Measurements from ENCODE around the gene NRL. TPM values are rescaled to one million over a fixed set of nuclear protein-coding genes. Genes with fewer than 3 reads are reported as not detected.
A peak's percentile ranks its signal among the peaks of the same experiment; 100 is the strongest.

NRL gene
- total RNA-seq, 1 donor from 2014 or later: 1.8 TPM

DNA sequence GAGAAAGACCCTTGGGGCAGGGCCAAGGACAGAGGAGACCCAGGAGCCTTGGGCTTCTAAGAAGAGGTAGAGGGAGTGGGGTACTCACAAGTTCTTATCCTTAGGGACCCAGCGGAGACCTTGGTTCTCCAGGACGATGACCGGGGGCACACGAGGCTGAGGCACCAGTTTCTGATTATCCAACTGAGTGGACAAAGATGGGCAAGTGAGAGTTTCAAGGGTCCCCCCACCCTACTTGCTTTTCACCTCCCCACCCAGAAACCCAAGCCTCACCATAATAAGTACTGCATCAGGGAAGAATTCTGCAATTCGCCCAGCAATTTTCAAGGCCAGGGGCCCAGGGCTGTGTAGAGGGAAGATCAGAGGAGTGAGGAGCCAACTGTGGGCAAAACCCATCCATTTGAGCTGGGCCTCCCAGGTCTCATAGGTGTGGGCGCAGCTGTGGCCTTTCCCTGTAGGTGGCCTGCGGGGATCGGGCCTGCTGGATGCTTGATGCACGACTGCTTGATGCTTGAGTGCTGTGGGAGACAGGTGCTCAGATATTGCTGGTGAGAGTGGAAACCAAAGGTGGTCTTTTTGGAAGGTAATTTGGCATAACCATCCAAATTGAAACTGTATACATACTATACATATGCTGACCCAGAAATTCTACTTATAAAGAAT is 24.7 kb upstream of the NRL start:
- DNase-seq (ENCODE audit: low spot score): no peak
- intact Hi-C loops (cut with micrococcal nuclease): no loop called here
- peaks cover 65% of the 10 kb centered on the region for H3K36me3 Mint-ChIP-seq (ENCODE audit: low read depth)
- H3K27me3 Mint-ChIP-seq (ENCODE audit: low read depth): no peaks in the 10 kb centered on the region
- no peaks in the 10 kb centered on the region for H3K9me3 Mint-ChIP-seq
- peak overlapping the region; percentile 91 for H3K4me3 Mint-ChIP-seq (ENCODE audit: low read depth)
- H3K27ac Mint-ChIP-seq: peak overlapping the region; percentile 56
- H3K4me1 Mint-ChIP-seq (ENCODE audit: low read depth): peaks cover 51% of the 10 kb centered on the region

DNA sequence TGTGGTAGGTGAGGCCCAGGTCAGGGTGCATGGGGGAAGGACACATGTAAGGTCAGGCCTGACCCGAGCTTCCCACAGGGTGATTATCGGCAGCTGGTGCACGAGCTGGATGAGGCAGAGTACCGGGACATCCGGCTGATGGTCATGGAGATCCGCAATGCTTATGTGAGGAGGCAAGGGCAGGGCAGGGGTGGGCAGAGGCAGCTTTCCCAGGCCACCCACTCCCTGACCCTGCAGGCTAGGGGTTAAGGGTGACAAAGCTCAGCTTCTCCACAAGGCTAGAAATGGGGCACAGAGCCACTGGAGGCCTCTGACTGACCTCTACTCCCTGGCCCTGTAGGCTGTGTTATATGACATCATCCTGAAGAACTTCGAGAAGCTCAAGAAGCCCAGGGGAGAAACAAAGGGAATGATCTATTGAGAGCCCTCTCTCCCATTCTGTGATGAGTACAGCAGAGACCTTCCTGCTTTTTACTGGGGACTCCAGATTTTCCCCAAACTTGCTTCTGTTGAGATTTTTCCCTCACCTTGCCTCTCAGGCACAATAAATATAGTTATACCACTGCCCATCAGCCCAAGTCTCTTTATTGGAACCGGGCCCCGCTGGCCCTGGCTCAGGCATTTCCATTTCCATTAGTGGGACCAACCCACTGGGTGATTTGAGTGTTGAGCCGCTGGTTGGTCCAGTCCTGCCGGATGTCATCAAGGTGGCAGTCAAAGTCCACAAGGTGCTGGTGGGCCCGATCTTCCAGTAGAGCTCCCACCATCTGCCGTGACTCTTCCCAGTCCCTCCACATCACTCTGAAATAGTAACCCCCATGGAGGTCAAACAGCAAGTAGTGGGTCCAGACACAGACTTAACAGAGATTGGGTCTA is 23.9 kb upstream of the NRL start:
- Mint-ChIP-seq H3K4me1 (ENCODE audit: low read depth) (peaks cover 46% of the 10 kb centered on the region), H3K27me3 (ENCODE audit: low read depth) (no peaks in the 10 kb centered on the region), H3K9me3 (no peaks in the 10 kb centered on the region), H3K27ac (peak overlapping the region; percentile 51), H3K4me3 (ENCODE audit: low read depth) (peak overlapping the region; percentile 91), H3K36me3 (ENCODE audit: low read depth) (peaks cover 58% of the 10 kb centered on the region)
- intact Hi-C loops (cut with micrococcal nuclease): no loop called here
- no peak for DNase-seq (ENCODE audit: low spot score)

DNA sequence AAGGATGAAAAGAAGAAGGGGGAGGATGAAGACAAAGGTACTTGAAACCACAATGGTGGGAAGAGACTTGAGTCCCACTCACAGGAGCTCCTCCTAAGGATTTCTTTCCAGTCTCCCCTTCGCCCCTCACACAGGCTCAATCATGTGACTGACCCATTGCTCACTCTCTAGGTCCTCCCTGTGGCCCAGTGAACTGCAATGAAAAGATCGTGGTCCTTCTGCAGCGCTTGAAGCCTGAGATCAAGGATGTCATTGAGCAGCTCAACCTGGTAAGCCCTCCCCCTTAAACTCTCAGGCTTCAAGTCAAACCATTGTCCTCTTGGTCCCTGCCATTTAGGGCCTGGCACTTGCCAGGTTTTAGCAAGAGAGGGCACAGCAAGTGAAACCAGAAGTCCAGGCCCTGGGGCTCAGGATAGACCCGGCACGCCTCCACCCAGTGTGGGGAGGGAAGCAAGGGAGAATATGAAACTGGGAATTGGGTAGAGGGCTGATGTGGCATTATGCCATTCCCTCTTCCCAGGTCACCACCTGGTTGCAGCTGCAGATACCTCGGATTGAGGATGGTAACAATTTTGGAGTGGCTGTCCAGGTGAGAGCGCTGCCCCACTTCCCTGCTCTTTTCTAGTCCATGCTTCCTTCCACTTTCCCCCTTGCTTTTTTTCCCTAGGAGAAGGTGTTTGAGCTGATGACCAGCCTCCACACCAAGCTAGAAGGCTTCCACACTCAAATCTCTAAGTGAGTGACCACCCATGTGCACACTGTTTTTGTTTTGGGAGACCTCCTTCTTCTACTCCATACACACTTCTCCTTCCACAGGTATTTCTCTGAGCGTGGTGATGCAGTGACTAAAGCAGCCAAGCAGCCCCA is 23.0 kb upstream of the NRL start:
- DNase-seq (ENCODE audit: low spot score): no peak
- intact Hi-C loops (cut with micrococcal nuclease): no loop called here
- Mint-ChIP-seq H3K4me3 (ENCODE audit: low read depth) (peak overlapping the region; percentile 92), H3K4me1 (ENCODE audit: low read depth) (peaks cover 44% of the 10 kb centered on the region), H3K27me3 (ENCODE audit: low read depth) (no peaks in the 10 kb centered on the region), H3K36me3 (ENCODE audit: low read depth) (peaks cover 53% of the 10 kb centered on the region), H3K9me3 (no peaks in the 10 kb centered on the region), H3K27ac (peak overlapping the region; percentile 91)

DNA sequence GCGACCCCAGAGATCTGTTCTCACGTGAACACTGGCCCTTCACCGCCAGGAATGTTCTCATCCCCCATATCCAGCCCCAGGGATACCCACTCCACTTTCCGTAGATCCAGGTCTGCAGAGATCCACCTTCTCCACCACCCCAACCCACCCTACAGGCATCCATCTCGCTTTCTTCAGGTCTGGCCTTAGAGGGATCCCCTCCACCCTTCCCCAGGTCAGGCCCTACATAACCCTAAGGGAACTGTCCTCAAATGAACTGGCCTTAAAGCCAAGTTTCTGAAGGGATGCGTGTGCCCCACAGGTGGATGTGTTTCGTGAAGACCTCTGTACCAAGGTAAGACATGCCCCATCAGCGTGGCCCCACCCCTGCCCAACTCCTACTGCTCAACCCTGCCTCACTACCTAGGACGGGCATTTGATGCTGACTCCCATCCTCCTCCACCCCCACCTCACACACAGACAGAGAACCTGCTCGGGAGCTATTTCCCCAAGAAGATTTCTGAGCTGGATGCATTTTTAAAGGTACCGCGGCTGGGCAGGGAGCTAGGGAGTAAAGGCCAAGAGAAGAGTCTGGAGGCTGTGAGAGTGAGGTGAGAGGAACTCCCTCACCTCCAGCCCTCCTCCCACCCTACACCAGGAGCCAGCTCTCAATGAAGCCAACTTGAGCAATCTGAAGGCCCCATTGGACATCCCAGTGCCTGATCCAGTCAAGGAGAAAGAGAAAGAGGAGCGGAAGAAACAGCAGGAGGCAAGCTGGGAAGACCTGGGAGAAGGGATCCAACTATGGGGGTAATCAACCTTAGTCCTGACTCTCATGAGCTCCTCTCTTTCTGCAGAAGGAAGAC is 22.2 kb upstream of the NRL start:
- no peaks in the 10 kb centered on the region for H3K9me3 Mint-ChIP-seq
- DNase-seq (ENCODE audit: low spot score): no peak
- H3K27ac Mint-ChIP-seq: peak overlapping the region; percentile 91
- intact Hi-C loops (cut with micrococcal nuclease): loop anchor here (1.0 kb wide), 3 partner anchors 10 to 24 kb away; partner anchors contain the start of genes IRF9 and RNF31
- H3K4me3 Mint-ChIP-seq (ENCODE audit: low read depth): peak overlapping the region; percentile 92
- H3K36me3 Mint-ChIP-seq (ENCODE audit: low read depth): peaks cover 52% of the 10 kb centered on the region
- H3K27me3 Mint-ChIP-seq (ENCODE audit: low read depth): no peaks in the 10 kb centered on the region
- H3K4me1 Mint-ChIP-seq (ENCODE audit: low read depth): peaks cover 48% of the 10 kb centered on the region

DNA sequence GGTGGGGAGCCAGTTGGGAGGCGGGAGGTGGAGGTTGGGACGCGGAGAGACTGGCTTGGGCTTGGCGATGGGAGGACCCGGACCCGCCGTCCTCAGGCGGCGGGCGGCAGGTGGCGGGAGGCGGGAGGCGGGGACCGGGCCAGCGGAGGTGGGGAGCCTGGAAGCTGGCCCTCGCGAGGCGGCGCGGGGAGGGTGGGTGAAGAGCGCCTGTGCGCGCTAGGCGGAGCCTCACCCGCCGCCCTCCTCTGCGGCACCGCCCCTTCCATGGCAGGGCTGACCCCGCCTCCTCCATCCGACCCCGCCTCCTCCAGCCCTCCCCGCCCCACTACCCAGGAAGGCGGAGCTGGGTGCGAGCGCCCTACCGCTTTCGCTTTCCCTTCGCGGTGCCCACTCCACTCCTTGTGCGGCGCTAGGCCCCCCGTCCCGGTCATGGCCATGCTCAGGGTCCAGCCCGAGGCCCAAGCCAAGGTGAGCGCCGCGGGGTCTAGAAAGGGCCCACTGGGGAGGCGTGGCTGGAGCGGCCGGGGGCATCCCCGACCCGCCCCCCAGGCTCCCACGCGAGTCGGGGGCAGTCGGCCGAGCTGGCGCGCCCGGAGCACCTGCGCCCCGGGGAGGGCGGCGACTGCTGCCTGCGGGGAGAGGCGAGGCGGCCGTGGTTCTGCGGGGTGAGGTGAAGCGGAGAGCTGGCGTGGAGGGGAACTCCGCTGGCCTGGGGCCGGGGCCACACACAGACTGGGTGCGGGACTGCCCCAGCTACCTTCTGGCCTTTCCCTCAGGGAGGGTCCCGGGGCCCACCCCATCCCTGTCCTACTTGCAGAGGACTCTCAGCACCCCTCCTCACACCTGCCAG is 21.3 kb upstream of the NRL start, which contains the start of gene PSME1:
TSS of gene PSME1 (plus strand) at position 361 of the 850 bp plus-strand sequence. CDS start at position 430, 69 bp downstream.
- Mint-ChIP-seq H3K9me3 (no peaks in the 10 kb centered on the region), H3K36me3 (ENCODE audit: low read depth) (peaks cover 49% of the 10 kb centered on the region), H3K27ac (peak within 1 kb of the TSS; percentile 91), H3K27me3 (ENCODE audit: low read depth) (no peaks in the 10 kb centered on the region), H3K4me3 (ENCODE audit: low read depth) (peak within 1 kb of the TSS; percentile 92), H3K4me1 (ENCODE audit: low read depth) (peaks cover 47% of the 10 kb centered on the region)
- intact Hi-C loops (cut with micrococcal nuclease): loop anchor here (1.0 kb wide), 3 partner anchors 11 to 25 kb away; partner anchors contain the start of genes IRF9 and RNF31
- DNase-seq (ENCODE audit: low spot score): peak; percentile 93

DNA sequence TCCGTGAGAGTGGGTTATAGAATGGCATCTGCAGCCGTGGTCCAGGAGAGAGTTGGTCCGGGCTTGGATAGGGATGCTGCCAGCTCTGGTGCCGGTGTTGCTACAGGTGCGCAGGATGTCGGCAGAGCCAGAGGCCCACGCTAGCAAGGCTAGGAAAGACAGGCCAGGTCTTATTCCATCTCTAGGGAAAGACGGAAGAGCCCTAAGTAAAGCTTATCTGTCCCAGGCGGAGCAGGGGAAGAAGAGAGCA is 20.8 kb upstream of the NRL start:
- no peak for DNase-seq (ENCODE audit: low spot score)
- H3K36me3 Mint-ChIP-seq (ENCODE audit: low read depth): peaks cover 45% of the 10 kb centered on the region
- intact Hi-C loops (cut with micrococcal nuclease): no loop called here
- peak overlapping the region; percentile 91 for H3K4me3 Mint-ChIP-seq (ENCODE audit: low read depth)
- H3K9me3 Mint-ChIP-seq: no peaks in the 10 kb centered on the region
- H3K27ac Mint-ChIP-seq: peak overlapping the region; percentile 86
- H3K4me1 Mint-ChIP-seq (ENCODE audit: low read depth): peaks cover 47% of the 10 kb centered on the region
- H3K27me3 Mint-ChIP-seq (ENCODE audit: low read depth): no peaks in the 10 kb centered on the region

DNA sequence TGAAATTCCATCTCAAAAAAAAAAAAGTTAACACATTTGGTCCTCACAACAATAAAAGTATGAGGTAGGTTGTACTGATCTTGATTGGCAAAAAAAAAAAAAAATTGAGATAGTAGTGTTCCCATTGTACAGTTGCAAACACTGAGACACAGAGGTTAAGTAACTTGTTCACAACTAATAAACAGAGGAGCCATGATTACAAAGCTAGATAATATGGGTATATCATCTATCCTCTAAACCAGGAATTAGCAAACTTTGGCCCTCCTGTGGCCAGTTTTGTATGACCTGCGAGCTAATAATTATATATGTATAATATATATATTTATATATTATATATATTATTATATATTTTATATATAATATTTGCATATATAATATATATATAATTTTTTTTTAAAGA is 19.0 kb upstream of the NRL start:
- Mint-ChIP-seq H3K36me3 (ENCODE audit: low read depth) (peaks cover 29% of the 10 kb centered on the region), H3K27me3 (ENCODE audit: low read depth) (no peaks in the 10 kb centered on the region), H3K4me3 (ENCODE audit: low read depth) (no peak overlapping the region), H3K9me3 (no peaks in the 10 kb centered on the region), H3K4me1 (ENCODE audit: low read depth) (peaks cover 35% of the 10 kb centered on the region), H3K27ac (no peak overlapping the region)
- no peak for DNase-seq (ENCODE audit: low spot score)
- intact Hi-C loops (cut with micrococcal nuclease): no loop called here

DNA sequence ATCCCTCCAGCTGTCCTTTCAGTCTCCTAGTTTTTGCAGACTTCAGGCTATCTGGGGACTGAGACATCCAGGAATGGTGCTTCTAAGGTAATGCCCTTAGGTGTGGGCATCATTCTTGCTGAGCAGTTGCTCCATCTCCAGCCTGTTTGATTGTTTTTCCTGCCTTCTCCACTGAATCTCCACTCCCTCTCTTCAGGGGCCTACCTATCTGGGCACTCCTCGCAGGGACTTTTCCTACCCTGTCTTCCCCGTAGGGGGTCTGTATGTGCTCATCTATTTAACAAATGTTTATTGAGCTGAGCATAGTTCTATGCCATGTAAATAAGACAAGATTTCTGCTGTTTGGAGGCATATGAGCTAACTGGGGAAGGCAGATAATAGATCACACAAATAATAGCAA is 18.2 kb upstream of the NRL start:
- peaks cover 29% of the 10 kb centered on the region for H3K4me1 Mint-ChIP-seq (ENCODE audit: low read depth)
- peaks cover 22% of the 10 kb centered on the region for H3K36me3 Mint-ChIP-seq (ENCODE audit: low read depth)
- no peak overlapping the region for H3K27ac Mint-ChIP-seq
- H3K4me3 Mint-ChIP-seq (ENCODE audit: low read depth): no peak overlapping the region
- DNase-seq (ENCODE audit: low spot score): no peak
- H3K27me3 Mint-ChIP-seq (ENCODE audit: low read depth): no peaks in the 10 kb centered on the region
- H3K9me3 Mint-ChIP-seq: no peaks in the 10 kb centered on the region
- intact Hi-C loops (cut with micrococcal nuclease): no loop called here

DNA sequence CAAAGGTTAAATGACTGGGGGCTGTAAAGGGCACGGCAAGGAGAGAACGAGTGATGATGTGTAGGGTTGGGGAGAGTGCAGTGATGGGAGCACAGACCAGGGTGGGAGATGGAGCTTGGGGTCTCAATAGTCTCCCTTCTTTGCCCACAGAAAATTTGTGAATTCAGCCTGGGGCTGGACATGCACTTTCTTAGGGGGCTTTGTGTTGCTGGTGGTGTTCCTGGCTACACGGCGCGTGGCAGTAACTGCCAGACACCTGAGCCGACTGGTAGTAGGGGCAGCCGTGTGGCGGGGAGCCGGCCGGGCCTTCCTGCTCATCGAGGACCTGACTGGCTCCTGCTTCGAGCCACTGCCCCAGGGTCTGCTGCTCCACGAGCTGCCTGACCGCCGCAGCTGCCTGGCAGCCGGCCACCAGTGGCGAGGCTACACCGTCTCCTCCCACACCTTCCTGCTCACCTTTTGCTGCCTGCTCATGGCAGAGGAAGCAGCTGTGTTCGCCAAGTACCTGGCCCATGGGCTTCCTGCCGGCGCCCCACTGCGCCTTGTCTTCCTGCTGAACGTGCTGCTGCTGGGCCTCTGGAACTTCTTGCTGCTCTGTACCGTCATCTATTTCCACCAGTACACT is 17.4 kb upstream of the NRL start:
- no peak overlapping the region for H3K4me3 Mint-ChIP-seq (ENCODE audit: low read depth)
- intact Hi-C loops (cut with micrococcal nuclease): no loop called here
- H3K36me3 Mint-ChIP-seq (ENCODE audit: low read depth): peaks cover 16% of the 10 kb centered on the region
- DNase-seq (ENCODE audit: low spot score): no peak
- no peaks in the 10 kb centered on the region for H3K27me3 Mint-ChIP-seq (ENCODE audit: low read depth)
- H3K9me3 Mint-ChIP-seq: no peaks in the 10 kb centered on the region
- H3K27ac Mint-ChIP-seq: no peak overlapping the region
- peaks cover 27% of the 10 kb centered on the region for H3K4me1 Mint-ChIP-seq (ENCODE audit: low read depth)

DNA sequence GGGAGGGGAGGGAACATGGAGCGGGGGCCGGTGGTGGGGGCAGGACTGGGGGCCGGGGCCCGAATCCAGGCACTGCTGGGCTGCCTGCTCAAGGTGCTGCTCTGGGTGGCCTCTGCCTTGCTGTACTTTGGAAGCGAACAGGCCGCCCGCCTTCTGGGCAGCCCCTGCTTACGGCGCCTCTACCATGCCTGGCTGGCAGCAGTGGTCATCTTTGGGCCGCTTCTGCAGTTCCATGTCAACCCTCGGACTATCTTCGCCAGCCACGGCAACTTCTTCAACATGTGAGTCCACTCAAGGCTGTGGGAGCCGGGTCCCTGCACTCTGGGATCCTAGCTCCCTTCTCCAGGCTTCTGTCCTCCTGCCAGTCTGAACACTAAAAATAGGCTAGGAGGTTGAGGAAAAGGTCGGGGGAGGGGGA is 16.8 kb upstream of the NRL start:
- Mint-ChIP-seq H3K4me3 (ENCODE audit: low read depth) (no peak overlapping the region), H3K36me3 (ENCODE audit: low read depth) (peaks cover 10% of the 10 kb centered on the region)
- no peak for DNase-seq (ENCODE audit: low spot score)

More for the DNA sequence above, 16.8 kb upstream of the NRL start:
- Mint-ChIP-seq H3K27me3 (ENCODE audit: low read depth) (no peaks in the 10 kb centered on the region), H3K27ac (no peak overlapping the region), H3K4me1 (ENCODE audit: low read depth) (peaks cover 21% of the 10 kb centered on the region), H3K9me3 (no peaks in the 10 kb centered on the region)
- intact Hi-C loops (cut with micrococcal nuclease): no loop called here

All from activated T-helper 2 cell treated with anti-CD3 and anti-CD28 coated beads, Interferon-gamma antibody, Interleukin-2, Interleukin-4, amounts not matched to agents 10 μg/mL and 5 μg/mL and 100 μg/mL, durations not matched to agents 14 hours and 24 hours and 36 hours (primary cell).